ENCODE measurements around the gene CAMSAP2. TPM values are rescaled to one million over a fixed set of nuclear protein-coding genes. Genes with fewer than 3 reads are reported as not detected.

The CAMSAP2 gene
- total and polyA plus RNA-seq, 2 of the 8 experiments (the other 6 are each of a cell fraction or from before 2014, with no cell fraction given): 4.2 to 27.6 TPM

DNA sequence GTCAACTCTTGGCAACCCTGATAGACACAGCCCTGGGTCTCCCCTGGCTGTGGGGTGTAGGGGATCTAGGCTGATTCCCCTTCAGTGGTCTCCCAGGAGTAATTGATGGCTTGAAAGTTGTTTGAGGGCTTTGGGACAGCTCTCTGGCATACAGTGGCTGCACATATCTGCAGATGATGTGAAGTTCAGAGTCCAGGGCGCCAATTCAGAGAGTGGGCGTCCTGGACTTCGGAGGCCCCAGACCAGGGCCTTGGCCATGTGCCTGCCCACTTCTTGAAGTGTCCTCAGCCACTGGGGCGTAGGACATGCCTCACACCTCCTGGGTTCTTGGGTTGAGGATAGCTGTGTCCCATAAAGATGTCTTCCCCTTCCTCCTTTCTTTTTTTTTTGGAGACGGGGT is 158.6 kb downstream of the CAMSAP2 start (continued):
- TF ChIP-seq, protein P1, sequence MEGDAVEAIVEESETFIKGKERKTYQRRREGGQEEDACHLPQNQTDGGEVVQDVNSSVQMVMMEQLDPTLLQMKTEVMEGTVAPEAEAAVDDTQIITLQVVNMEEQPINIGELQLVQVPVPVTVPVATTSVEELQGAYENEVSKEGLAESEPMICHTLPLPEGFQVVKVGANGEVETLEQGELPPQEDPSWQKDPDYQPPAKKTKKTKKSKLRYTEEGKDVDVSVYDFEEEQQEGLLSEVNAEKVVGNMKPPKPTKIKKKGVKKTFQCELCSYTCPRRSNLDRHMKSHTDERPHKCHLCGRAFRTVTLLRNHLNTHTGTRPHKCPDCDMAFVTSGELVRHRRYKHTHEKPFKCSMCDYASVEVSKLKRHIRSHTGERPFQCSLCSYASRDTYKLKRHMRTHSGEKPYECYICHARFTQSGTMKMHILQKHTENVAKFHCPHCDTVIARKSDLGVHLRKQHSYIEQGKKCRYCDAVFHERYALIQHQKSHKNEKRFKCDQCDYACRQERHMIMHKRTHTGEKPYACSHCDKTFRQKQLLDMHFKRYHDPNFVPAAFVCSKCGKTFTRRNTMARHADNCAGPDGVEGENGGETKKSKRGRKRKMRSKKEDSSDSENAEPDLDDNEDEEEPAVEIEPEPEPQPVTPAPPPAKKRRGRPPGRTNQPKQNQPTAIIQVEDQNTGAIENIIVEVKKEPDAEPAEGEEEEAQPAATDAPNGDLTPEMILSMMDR (IDR thresholded peaks at IDR 0.05; ENCODE audit: control extremely low read depth in 1 of 3, insufficient read depth in 1 of 3, low read depth in 1 of 3, low read length in 3 of 3): no peak
- no peak for TF ChIP-seq BRCA1 (IDR thresholded peaks at IDR 0.05; ENCODE audit: low read depth, low read length)
- TF ChIP-seq CHD1 (IDR thresholded peaks at IDR 0.05; ENCODE audit: low read depth, low read length): no peak
- no peak for TF ChIP-seq KDM1A (IDR thresholded peaks at IDR 0.05; ENCODE audit: borderline replicate concordance, low read length)
- TF ChIP-seq, protein P2, sequence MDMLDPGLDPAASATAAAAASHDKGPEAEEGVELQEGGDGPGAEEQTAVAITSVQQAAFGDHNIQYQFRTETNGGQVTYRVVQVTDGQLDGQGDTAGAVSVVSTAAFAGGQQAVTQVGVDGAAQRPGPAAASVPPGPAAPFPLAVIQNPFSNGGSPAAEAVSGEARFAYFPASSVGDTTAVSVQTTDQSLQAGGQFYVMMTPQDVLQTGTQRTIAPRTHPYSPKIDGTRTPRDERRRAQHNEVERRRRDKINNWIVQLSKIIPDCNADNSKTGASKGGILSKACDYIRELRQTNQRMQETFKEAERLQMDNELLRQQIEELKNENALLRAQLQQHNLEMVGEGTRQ (IDR thresholded peaks at IDR 0.05; ENCODE audit: low read length): no peak
